Activated naive CD8-positive, alpha-beta T cell treated with anti-CD3 and anti-CD28 coated beads, Interleukin-2, amount 50 U/mL, for 24 hours (primary cell): Measurements from ENCODE around the gene CRABP1.

ENCODE experiments used
- ATAC-seq: fragments of 150-1000 bp; cut with Tn5 transposase; one replicate; pipeline ENCODE4 v1.10.0; 2021
- DNase-seq: peaks from one replicate; pipeline ENCODE4 v3.0.0; 2021
- H3K27ac Mint-ChIP-seq: one replicate; pipeline ENCODE4 v1.8.0; 2021; ENCODE audit warnings: mild to moderate bottlenecking, mixed read lengths
- H3K27me3 Mint-ChIP-seq: one replicate; pipeline ENCODE4 v1.8.0; 2021; ENCODE audit warnings: mixed read lengths
- H3K36me3 Mint-ChIP-seq: one replicate; pipeline ENCODE4 v1.8.0; 2021; ENCODE audit warnings: low read depth, mixed read lengths
- H3K4me1 Mint-ChIP-seq: one replicate; pipeline ENCODE4 v1.8.0; 2021; ENCODE audit warnings: mixed read lengths
- H3K4me3 Mint-ChIP-seq: one replicate; pipeline ENCODE4 v1.8.0; 2021; ENCODE audit warnings: mild to moderate bottlenecking, moderate library complexity, mixed read lengths
- H3K9me3 Mint-ChIP-seq: one replicate; pipeline ENCODE4 v1.8.0; 2021; ENCODE audit warnings: mixed read lengths

Gene CRABP1

DNA sequence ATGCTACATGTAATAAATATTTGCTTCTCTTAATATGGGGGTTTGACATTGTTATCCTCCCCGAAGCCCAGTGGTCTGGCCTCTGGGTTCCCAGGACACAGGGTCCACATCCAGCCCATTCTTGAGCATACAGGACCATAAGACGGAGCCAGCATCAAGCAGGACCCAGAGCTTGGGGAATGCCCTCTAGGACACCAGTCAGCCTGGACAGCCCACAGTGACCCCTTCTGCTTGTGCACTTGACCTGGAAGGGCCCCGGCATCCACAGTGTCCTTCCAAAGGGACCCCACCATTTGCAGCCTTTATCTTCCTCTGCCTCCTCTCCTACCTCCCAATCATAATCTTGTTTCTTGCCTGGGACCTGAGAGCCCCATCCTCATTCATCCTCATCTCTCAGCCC lies 51.6 kb downstream of the CRABP1 start:
- no peaks in the 10 kb centered on the region for H3K36me3 Mint-ChIP-seq
- H3K9me3 Mint-ChIP-seq = no peaks in the 10 kb centered on the region
- H3K4me3 Mint-ChIP-seq = no peak overlapping the region
- ATAC-seq = no peak
- no peaks in the 10 kb centered on the region for H3K4me1 Mint-ChIP-seq
- no peak overlapping the region for H3K27ac Mint-ChIP-seq
- peaks cover 4% of the 10 kb centered on the region for H3K27me3 Mint-ChIP-seq
- DNase-seq = no peak

DNA sequence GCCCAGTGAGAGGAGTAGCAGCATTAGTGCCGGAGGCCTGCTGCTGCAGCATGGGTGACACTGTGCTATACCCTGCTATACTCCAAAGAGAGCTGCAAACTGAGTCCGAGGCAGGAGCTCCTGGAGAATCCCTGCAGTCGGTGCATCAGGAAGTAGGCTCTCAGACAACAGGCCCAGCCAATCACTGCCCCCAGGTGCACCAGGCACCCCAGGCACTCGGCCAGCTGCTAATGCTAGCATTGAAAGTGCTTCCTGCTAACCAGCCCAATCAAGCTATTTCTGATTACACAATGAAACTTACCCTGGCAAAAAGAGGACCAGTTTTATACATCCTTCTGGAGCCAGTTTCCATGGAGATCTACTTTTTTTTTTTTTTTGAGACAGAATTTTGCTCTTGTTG lies 52.3 kb downstream of the CRABP1 start:
- DNase-seq (no peak), ATAC-seq (no peak)
- no peak overlapping the region for H3K27ac Mint-ChIP-seq
- no peaks in the 10 kb centered on the region for H3K4me1 Mint-ChIP-seq
- no peaks in the 10 kb centered on the region for H3K9me3 Mint-ChIP-seq
- H3K4me3 Mint-ChIP-seq = no peak overlapping the region
- H3K36me3 Mint-ChIP-seq = no peaks in the 10 kb centered on the region
- peaks cover 4% of the 10 kb centered on the region for H3K27me3 Mint-ChIP-seq

DNA sequence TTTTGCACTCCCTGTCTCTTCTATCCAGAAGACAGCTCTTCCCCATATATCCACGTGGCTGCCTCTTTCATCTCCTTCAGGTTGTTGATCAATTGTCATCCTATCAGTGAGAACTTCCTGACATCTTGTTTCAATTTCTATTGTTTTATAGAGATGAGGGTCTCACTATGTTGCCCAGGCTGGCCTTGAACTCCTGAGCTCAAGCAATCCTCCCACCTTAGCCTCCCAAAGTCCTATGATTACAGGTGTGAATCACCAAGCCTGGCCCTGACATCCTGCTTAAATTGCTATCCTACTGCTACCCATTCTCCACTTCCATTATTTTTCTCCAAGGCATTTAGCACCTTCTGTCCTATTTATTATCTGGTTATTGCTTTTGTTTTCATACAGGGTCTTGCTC lies 53.0 kb downstream of the CRABP1 start:
- ATAC-seq (no peak), DNase-seq (no peak)
- H3K27me3 Mint-ChIP-seq = peaks cover 4% of the 10 kb centered on the region
- H3K27ac Mint-ChIP-seq = no peak overlapping the region
- H3K4me3 Mint-ChIP-seq = no peak overlapping the region
- no peaks in the 10 kb centered on the region for H3K36me3 Mint-ChIP-seq
- no peaks in the 10 kb centered on the region for H3K9me3 Mint-ChIP-seq
- no peaks in the 10 kb centered on the region for H3K4me1 Mint-ChIP-seq

DNA sequence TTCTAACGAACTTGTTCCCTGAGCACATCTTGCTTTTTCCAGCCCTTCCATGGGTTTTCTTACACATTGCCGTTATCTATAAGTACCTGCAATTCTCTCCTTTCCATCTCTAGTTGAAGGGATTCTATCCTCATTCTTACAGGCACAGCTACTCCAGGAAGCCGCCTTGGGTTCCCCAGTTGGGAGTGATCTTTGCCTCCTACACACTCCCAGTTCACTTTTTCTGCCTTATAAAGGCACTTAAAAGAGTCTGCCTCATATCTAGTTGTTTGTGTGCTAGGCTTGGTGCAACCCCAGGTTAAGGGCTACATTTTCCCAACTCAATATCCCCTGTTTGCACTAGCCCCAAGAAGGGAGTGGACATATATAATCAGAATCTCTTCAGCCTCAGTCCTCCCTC lies 53.9 kb downstream of the CRABP1 start:
- DNase-seq (no peak), ATAC-seq (no peak)
- peaks cover 2% of the 10 kb centered on the region for H3K27me3 Mint-ChIP-seq
- H3K36me3 Mint-ChIP-seq = no peaks in the 10 kb centered on the region
- H3K27ac Mint-ChIP-seq = no peak overlapping the region
- no peaks in the 10 kb centered on the region for H3K9me3 Mint-ChIP-seq
- no peaks in the 10 kb centered on the region for H3K4me1 Mint-ChIP-seq
- H3K4me3 Mint-ChIP-seq = no peak overlapping the region

DNA sequence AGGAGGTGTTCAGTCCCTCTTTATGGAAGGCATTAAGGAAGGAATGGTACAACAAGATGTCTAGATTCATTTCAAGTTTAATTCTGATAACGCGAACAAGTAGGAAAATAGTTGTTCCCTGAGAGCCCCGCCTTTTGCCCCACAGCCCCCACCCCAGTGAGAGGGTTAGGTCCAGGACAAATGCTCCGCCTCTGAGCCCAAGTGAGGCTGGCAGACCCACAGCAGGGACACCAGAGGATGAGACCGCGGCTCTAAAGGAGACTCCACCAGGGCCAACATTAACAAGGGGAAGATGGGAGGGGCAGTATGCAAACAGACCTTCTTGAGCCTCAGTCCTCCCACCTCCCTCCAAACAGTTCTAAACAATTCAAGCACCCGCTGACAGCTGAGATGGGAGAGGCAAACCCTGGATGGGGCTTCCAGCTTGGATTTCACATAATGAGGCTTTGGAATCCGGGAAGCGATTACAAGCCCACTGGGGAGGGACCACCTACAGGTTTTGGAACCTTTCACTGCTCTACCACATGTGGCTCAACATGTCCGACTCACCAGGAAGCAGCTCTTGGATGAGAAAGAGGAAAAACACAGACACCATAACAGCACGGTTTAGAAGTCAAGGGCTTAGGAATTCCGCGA lies 54.9 kb downstream of the CRABP1 start:
- Mint-ChIP-seq H3K9me3 (no peaks in the 10 kb centered on the region), H3K4me1 (no peaks in the 10 kb centered on the region), H3K27me3 (peaks cover 2% of the 10 kb centered on the region), H3K36me3 (no peaks in the 10 kb centered on the region), H3K4me3 (no peak overlapping the region), H3K27ac (no peak overlapping the region)
- DNase-seq (no peak), ATAC-seq (no peak)

DNA sequence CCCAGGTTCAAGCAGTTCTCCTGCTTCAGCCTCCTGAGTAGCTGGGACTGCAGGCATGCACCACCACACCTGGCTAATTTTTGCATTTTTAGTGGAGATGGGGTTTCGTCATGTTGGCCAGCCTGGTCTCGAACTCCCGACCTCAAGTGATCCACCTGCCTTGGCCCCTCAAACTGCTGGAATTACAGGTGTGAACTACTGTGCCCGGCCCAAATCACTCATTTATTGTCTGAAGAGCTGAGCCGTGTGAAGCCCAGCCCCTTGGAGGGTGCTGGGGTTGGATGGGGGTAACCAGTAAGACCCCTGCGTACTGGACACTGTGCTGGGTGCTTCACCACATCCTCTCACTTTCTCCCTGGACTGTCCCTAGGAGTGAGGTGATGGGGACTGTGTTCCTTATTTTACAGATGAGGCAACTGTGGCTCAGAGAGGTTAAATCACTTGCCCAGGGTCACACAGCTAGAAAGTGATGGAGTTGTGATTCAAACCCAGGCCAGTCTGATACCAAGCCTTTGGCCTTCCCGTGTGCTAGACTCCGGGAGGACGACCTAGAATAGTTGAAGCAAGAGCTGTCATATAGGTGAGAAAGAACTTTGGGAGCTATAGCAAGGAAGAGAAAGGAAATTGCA lies 56.1 kb downstream of the CRABP1 start:
- H3K36me3 Mint-ChIP-seq = no peaks in the 10 kb centered on the region
- H3K4me3 Mint-ChIP-seq = no peak overlapping the region
- DNase-seq = no peak
- H3K27me3 Mint-ChIP-seq = no peaks in the 10 kb centered on the region
- ATAC-seq = no peak
- H3K27ac Mint-ChIP-seq = no peak overlapping the region
- no peaks in the 10 kb centered on the region for H3K9me3 Mint-ChIP-seq
- no peaks in the 10 kb centered on the region for H3K4me1 Mint-ChIP-seq

DNA sequence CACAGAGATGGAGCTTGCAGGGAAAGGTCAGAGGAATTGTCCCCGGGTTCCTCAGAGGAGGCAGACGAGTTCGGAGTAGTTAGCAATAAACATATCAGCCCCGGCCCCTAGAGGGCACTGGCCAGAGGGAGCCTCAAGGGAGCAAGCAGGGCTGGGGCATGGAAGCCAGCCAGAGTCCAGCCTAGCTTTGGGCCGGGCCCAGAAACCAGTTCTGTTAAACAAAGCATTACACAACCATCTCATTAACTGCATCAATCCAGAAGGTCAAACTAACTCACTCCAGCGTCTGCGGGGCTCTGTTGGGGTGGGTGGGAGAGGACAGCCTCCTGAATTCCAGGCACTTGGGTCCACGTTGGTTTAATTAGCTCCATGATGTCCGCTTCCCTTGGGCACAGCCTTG lies 56.8 kb downstream of the CRABP1 start:
- H3K9me3 Mint-ChIP-seq = no peaks in the 10 kb centered on the region
- H3K36me3 Mint-ChIP-seq = no peaks in the 10 kb centered on the region
- H3K27me3 Mint-ChIP-seq = no peaks in the 10 kb centered on the region
- no peaks in the 10 kb centered on the region for H3K4me1 Mint-ChIP-seq
- no peak for DNase-seq
- H3K4me3 Mint-ChIP-seq = no peak overlapping the region
- no peak overlapping the region for H3K27ac Mint-ChIP-seq
- ATAC-seq = no peak

DNA sequence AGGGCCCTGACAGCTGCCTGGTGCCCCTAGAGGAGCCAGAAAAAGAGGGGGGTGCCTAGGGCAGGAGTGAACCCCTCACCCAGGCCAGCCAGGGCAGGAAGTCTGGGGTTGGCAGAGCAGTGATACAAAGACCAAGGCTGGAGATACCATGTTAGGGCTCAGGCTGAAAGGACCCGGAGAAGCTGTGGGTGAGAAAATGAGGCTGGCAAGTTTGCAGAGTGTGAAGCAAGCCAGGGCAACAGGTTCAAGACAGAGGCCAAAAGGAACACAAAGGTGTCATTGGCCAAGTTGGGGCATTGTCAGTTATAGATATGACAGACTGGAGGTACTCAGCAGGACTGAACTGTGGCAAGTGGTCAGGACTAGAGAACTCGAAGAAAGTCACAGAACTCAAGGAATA lies 57.2 kb downstream of the CRABP1 start:
- Mint-ChIP-seq H3K9me3 (no peaks in the 10 kb centered on the region), H3K36me3 (no peaks in the 10 kb centered on the region), H3K4me3 (no peak overlapping the region), H3K4me1 (no peaks in the 10 kb centered on the region), H3K27me3 (no peaks in the 10 kb centered on the region), H3K27ac (no peak overlapping the region)
- ATAC-seq = no peak
- no peak for DNase-seq
